Cardiac fibroblast (primary cell): Measurements from ENCODE around the gene HNRNPUL1.
A peak's percentile ranks its signal among the peaks of the same experiment; 100 is the strongest.

Source experiments
- DNase-seq, 2 donors: peaks; one replicate each; pipeline versions ENCODE4 v3.0.0 to v3.0.0-alpha.2; 2010; ENCODE audit warnings: low read depth in 2 of 2
- H3K4me3 ChIP-seq, 2 donors: replicated peaks in 1 of 2; 1 replicate in 1 of 2; 2 replicates in 1 of 2; pipeline ENCODE4 v1.5.1; 2011; ENCODE audit warnings: low read depth in 2 of 2, low read length in 2 of 2, mild to moderate bottlenecking in 2 of 2, moderate library complexity in 1 of 2
- CTCF ChIP-seq: IDR thresholded peaks from one replicate; pipeline ENCODE4 v1.5.1; 2011; ENCODE audit warnings: low read depth, mild to moderate bottlenecking, low read length, inconsistent platforms

HNRNPUL1 gene

GRCh38 chr19:41323430-41324125 lies 59.4 kb downstream of the HNRNPUL1 start:
- peak overlapping the region in 1 of 2 donors; percentile 1 for H3K4me3 ChIP-seq
- TF ChIP-seq CTCF, result no peak
- DNase-seq, result peak; percentile 95 to 96

GRCh38 chr19:41324231-41324702 lies 60.1 kb downstream of the HNRNPUL1 start:
- H3K4me3 ChIP-seq, result no peak overlapping the region
- TF ChIP-seq CTCF, result no peak
- DNase-seq, result no peak

GRCh38 chr19:41324921-41325639 lies 60.9 kb downstream of the HNRNPUL1 start:
- DNase-seq, result peak; percentile 84 to 90
- H3K4me3 ChIP-seq, result peak overlapping the region in 1 of 2 donors; percentile 32
- no peak for TF ChIP-seq CTCF

- TF ChIP-seq CTCF, result no peak
- peak overlapping the region in 1 of 2 donors; percentile 14 for H3K4me3 ChIP-seq
- no peak for DNase-seq
Measured at GRCh38 chr19:41325640-41325946, 61.4 kb downstream of the HNRNPUL1 start.

GRCh38 chr19:41325947-41326706 lies 62.0 kb downstream of the HNRNPUL1 start:
- H3K4me3 ChIP-seq, result peak overlapping the region in 1 of 2 donors; percentile 14
- DNase-seq, result peak in 1 of 2 donors; percentile 77
- TF ChIP-seq CTCF, result no peak

GRCh38 chr19:41327076-41327575 lies 63.0 kb downstream of the HNRNPUL1 start:
- TF ChIP-seq CTCF, result no peak
- DNase-seq, result no peak
- H3K4me3 ChIP-seq, result no peak overlapping the region
